ENCODE results near the gene FOXP1.

Gene FOXP1

DNA sequence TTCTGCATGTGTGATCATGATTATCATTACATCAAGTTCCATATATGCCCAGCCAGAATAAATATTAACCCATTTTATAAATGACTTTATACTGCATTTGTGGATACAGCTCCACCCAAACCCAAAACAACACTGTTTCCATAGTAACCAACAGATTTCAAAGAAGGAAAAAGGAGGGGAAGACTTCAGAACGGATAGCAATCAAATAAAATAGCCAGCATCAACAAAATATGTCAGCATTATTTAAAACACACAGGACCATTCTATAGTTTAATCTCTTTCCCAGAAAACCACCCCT, 114.4 kb downstream of the FOXP1 start:
- no peak for DNase-seq

DNA sequence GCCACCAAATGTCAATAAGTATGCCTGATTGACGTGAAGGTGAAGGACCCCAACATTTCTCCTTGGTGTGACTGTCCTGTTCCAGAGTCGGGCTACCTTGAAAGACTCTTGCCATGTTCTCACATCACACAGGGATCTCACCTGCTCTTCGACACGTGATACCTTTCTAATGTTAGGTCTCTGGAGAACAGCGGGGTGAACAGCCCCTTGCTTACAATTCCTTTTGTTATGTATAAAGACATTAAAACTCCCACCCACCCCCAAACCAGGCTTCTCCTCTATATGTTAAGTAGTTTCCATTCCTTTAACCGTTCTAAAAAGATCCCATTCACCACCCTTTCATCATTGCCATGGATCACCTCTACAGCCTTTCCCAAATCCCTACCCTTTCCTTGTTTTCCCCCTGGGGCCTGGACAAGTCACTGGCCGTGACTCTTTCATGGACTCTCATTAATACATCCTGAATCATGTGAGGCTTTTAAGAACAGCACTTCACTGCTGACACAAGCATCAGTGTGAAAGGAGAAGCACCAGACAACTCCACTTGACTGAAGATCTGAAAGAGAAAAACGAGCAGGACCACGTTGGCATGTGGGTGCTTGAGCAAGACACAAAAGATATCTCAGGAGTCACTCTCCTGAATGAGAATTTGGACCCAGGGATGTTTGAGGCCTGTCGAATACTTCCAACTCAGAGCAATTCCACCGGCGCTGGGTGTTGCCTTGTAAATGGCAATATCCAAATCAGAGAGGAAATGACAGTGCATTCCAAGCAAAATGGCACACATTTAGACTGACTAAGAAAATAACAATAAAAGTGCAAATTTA, 115.0 kb downstream of the FOXP1 start:
- DNase-seq: no peak

DNA sequence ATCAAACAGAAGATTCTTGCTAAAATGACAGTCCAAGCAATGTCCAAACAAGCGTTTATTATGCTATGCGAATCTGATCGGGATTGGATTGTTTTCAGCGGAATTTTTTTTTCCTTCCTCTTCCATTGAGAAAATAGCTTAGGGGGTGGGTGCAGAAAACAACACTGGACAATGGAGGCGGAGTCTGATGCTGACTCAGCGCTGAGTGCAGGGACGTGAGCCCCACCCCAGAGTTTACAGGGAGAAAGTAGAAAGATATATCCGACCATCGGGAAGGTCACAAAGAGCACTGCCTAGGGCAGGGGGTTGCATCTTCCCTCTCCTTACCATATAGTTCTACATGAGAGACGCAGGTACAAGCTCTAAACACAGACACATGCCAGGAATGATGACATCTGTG, 117.0 kb downstream of the FOXP1 start:
- no peak for DNase-seq

DNA sequence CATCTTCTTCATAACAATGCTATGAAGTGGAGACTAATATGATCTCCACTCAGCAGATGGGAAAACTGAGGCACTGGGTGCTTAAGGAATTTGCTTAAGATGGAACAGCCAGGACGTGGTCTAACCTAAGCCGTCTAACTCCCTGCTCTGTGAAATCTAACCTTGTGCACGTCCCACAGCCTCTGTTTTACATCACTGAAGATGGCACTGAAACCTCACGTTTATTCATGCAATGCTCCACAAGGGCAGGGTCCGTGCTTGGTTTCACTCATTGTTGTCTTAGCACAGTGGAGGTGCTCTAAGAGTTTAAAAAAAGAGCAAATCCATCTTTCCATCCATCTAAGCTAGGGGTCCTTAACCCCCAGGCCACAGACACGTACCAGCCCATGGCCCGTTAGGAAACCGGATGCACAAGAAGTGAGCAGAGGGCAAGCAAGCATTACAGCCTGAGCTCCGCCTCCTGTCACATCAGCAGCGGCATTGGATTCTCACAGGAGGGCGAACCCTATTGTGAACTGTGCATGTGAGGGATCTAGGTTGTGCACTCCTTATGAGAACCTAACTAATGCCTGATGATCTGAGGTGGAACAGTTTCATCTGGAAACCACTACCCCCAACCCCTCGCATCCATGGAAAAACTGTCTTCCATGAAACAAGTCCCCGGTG, 118.0 kb downstream of the FOXP1 start:
- DNase-seq: no peak

DNA sequence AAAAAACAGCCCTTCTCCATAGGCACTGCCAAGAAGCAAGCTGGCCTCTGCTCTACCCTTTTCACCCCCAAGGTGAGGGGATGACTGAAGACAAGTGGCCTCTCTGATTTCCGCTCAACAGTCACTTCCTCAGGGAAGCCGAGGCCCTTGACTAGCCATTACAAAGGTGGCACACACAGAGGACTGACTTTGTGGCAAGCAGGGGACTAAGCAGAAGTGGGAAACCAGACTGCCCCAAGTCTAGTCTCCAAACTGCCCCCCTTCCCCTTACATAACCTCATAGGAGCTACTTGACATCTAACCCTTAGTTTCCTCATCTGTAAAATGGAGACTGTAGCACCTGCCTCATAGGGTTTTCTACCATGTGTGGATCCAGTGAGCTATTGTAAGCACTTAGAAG, 118.9 kb downstream of the FOXP1 start:
- no peak for DNase-seq

DNA sequence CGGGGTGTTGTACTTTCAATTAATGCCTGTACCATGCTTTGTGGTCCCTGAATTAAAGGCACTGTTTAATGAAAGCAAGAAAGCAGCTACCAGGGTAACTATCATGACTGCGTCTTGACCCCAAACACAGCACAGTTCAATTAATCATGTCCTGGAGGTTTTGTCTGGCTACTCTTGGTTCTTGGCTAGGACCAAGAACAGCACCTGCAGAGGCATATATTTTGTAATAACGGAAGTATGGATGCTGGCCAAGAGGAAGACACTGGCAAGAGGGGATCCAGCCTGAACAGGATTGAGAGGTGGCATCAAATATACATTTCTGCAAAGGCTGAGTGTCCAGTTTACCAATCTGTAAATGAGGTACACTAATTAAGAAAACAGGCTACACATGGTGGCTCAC, 119.9 kb downstream of the FOXP1 start:
- DNase-seq: no peak

DNA sequence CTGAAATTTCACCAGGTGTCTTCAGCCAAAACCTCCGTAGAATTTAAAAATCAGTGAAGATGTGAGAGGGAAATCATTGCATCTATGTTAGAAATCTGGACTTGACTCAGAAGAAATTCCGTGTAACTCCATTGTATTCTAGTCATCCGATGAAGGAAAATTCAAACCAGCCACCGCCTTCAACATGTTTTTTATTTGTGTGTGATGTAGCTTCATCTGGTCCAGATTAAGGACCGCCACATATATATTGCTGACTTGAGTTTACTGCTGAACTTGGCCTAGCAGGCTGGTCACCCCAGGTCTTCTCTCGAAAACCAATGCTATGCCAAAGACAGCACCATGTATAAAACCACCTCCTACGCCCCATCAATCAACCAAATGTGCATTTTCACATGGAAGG, 120.9 kb downstream of the FOXP1 start:
- DNase-seq: no peak

DNA sequence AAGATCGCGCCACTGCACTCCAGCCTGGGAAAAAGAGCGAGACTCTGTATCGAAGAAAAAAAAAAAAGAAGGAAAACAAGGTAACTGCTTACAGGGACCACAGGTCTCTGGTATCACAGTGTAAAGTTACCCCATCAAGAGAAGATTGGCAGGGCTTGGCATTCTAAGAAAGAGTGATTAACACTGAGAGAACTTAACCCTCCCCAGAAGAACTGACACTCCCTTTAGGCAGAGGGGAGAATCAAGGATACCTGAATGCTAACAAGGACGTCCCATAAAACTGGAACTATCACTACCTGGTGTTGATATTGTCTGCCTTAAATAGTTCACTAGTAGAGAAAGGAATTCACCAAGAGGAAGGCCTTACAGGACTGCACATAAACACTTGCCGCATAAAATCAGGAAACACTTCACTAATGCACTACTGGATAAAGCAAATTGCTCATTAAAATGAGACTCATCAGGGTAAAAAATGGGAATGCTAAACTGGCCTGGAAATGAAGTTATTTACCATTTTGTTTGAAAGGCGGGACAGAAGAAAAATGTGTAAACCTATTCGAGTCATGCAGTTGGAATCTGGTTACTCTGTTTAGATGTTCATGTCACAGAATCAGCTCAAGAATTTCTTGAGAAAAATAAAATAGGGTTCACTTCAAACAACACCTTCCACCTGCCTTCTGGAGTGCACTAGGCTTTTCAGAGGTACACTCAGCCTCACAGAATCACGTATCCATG, 121.6 kb downstream of the FOXP1 start:
- no peak for DNase-seq

DNA sequence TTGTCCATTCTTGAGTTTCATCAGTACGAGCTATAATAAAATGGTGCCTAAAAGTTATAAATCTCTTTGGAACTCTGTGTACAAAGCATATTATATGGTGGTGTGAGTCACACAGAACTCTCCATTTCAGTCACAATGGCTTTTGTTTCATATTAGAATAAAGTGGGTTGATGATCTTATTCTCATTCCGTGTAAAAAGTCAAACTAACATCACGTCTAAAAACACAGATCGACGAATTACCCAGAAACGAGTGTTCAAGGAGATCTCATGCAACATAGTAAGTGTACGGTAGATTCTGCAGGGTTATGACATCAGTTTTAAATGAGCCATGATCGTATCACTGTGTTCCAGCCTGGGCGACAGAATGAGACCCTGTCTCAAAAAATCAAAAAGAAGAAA, 122.4 kb downstream of the FOXP1 start:
- DNase-seq: no peak

DNA sequence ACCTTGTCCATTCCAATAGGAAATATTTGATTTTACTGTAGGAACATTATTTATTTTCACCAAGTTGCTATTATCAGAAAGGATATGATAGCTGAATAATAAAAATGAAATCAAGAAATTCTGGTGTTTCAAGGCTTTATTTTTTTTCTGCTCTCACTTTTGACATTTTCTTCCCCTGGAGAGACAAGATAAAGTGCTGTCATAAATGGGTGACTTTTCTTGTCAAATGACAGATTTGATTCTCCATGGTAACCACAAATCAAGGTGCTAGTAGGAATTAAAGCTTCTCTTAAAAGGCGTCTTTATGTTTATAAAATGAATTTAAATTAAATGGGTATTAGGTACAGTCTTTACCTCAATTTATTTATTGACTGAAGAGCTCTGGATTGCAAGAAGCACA, 124.6 kb downstream of the FOXP1 start:
- no peak for DNase-seq

DNA sequence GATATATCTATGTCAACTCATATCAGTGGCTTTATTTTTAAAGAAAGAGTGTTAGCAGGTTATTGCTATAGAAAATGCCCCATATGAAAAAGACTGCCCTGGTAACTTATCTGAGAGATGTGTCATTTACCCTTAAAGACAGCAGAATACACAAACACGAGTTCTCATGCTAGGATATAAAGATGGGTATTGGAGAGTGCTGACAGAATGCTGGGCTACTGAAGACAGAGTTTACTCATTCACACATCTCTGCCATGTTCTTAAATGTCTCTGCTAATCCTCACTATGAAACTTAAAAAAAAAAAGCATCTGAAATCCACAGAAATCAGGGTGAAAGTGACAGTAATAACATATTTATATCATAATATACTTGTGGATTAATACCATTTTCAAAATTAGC, 126.7 kb downstream of the FOXP1 start:
- DNase-seq: no peak

DNA sequence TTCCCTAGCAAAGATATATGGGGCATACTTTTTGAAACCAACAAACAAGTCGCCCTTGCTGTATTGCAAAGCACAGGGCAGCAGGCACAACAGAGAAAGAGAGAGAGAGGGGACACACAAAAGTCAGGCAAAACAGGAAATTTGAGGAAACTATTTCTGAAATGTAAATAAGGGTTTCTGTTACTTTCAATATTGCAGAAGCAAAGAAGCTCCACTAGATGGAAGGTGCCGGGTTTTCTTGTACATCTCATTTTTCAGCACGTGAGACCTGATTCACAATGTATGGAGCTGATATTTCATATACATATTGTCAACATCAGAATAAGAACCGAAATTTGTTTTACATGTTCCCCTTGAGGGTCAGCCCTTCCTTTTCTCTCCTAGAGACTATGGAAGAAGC, 127.4 kb downstream of the FOXP1 start:
- no peak for DNase-seq

DNA sequence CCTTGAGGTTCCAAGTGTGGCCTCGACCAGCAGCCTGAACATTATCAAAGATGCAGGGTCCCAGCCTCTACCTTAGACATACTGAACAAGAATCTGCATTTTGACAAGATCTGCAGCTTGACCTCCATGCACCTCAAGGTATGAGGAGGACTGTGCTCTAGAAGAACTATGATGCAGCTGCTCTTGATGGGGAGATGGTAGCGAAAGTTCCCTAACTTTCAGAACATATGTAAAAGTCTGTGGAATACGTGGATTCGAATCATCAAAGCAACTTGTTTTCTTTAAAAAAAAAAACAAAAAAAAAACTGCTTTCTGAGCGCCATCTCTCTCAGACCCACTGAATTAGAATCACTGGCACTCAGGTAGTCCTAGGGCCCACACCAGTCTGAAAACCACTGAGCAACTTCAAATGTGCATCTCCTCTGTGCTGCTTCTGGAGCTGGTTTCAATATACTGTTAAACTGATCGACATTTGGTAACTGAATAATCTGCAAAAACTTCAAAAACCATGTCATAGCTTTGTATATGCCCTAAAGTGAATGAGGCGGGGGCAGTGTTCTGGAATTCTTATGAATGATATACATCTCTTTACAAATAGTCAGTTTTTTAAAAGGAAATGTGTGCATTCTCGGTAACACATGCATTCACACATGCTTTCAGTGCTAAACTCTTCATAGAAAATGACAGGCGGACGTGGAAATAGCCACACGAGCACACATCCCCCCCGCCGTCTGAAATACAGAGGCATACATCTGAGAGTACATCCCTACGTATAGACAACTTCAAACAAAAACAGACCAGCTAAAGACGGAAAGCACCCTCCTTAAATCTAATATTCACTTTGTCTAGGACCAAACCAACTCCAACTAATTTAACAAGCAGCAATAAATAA, 128.8 kb downstream of the FOXP1 start:
- DNase-seq: no peak

DNA sequence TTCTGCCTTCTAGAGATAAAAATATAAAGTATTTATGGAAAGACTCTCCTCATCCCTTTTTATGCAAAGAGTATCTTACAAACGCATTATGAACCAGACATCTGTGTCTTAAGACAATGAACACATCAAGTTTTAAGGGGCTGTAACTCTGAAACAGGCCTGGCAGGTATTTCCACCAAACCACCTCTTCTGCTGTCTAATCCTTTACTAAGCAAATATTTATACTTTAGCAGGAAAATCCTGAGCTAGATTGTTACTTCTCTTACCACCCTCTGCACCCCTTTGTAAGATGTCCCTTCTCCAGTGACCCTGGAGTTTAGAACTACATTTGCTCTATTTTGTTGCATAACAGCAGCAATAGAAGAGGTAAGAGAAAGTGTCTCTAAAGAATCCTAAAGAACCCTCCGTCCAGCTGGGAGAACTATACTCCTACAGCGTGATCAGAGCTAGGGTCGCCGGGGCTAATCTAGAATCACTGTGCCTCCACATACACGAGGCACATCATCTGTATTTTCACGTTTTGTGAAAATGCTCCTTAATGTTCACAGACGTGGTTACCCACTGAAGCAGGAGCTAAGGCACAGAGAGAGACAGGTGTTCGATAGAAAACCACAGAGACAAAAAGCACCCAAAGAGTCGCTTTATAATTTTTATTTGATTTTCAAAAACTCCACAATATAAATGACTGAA, 129.6 kb downstream of the FOXP1 start:
- no peak for DNase-seq

DNA sequence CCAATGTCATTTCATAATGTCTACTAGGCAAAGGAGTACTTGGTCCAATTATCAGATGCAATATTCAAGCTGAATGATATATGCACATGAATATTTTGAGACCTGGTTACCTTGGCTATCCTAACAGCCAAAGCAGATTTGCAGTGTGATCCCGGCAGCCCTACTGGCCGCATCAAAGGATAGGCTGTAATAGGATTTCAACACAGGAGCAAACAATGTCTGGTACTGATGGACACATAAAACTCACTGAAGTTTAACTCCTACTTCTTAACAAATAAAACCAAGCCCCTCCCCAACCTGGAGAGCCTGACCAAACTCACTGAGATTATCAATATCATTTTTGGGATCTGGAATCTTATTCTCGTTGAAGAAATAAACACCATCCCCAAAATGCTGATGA, 130.2 kb downstream of the FOXP1 start:
- no peak for DNase-seq

DNA sequence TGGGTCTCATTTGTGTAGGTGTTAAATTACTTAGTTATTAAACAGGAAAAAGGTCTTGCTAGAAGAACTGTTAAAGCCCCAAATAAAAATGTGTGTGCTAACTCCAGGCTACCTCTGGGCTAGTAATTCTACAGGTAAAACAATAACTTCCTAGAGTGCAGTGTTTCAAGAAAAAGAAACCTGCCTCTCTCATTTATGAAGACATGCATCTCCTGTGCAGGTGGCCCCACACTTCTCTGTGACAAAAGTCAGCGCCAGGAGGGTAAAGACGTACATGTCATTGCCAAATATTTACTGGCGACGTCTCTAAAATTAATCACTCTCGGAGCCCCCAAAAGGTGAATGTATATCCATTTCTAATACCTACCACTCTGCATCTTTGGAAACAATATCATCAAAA, 131.7 kb downstream of the FOXP1 start:
- no peak for DNase-seq

DNA sequence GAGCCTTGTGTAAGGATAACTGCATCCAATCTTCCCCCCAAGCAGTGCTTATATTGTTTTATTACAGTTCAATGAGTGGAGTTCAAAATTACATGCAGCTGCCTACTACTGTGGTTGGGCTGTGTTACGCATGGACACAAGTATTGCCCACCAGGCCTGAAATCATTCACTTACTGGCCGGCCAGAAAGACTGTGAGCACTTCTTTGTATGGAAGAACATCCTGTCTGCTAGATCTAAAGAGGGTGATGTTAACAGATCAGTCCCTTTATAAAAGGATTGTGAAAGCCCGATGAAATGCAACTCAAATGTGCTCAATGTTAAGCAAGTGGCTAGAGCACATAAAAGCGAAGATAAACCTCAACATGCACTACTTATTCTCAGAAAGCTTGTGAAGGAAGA, 132.5 kb downstream of the FOXP1 start:
- DNase-seq: no peak

DNA sequence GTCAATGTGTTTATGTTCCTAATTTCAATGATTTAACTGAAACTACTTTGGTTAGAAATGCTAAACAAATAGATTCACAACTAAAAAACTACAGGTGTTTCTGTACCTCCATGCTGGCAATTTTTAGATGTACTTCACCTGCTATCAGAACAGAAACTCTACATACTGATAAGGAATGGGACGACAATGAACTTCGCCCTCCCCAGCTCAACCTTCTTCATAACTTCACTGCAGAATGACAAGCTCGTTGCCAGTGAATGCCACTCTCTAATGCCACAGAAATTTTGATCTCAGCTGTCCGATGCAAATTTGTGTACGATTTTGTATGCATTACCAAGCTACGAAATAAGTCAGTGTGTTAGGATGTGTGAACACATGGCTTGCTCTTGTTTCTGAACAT, 133.4 kb downstream of the FOXP1 start:
- DNase-seq: no peak

DNA sequence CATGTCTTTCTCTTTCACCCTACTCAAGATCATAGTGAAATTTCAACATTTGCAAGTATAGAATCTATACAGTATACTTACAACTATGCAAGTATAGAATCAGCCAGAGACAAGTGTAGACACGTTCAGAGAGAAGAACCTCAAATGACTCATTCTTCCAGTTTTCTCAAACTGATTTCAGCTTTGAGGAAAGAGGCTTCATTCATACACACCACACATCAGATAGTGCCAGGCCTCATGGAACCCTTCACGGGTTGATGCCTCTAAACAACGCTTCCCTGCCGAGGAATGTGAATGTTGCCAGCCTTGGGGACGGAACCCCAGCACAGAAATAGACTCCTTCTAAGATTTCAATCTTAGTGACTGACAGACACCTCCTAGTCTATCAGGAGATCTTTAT, 135.7 kb downstream of the FOXP1 start:
- DNase-seq: no peak

DNA sequence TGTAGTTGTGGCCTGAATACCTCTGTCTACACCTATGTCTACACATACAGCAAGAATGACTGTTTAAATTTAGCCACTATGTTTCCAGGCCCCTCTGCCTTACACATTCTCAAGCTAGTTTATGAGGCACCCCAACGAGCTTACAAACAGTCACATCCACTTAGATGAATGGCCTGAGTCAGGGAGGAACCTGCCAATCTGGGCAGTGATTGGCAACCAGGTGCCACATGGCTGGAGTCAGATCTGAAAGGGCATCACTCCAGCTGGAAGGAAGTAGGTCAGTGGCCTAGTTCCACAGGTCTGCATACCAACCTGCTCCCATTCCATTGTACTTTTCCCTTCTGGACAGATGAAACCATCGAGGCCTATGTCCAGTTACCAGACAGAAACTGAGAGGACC, 136.3 kb downstream of the FOXP1 start:
- no peak for DNase-seq

DNA sequence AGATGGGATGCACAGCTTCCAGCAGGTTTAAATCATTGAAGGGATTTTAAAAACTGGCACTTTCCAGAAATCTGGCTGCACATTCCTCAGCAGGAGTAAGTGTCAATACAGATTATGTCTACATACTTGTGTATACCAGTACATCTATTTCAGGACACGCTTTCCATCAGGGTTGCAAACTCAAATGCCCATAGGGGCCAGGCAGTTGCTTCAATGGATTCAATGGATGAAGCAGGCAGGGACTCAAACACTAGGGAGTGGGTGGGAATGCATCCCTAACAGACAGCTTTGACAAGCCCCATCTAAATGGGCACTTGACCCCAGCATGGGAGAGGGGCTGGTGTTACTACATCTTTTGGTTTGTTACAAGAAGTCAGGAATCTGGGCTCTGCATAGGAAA, 136.8 kb downstream of the FOXP1 start:
- no peak for DNase-seq

DNA sequence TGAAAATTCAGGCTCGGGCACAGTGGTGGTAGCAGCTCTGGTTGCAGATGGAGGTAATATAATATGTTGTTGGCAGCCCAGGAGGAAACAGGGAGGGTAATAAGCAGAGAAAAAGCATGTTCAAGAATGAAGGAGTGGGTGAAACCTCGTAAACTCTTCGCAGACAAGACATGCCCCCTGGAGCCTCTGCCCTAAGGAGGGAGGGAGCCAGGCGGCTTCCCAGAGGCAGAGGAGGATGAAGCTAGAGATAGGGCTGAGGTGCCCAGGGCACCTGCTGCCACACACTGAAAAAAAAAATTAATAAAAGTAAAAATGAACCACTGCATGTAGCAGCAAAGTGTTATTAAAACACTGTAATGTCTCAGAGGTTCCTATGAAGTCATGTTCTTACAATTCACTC, 137.3 kb downstream of the FOXP1 start:
- DNase-seq: no peak

DNA sequence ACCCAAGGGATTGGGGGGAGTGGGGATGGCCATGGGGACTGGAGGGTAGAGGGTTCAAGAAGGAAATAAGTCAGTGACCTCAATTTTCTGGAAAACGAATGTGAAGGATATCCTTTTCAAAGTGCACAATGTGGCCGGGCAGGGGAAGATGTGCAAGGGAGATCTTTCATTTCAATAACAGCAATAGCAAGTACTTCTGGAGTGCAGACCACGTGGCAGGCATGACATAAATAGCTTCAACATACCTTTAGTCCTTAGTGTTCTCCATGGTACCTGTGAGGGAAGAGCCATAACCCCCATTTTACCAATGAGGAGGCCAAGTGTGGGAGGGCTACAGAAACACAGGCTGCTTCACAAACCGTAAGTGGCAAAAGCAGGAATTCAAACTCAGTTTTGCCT, 138.7 kb downstream of the FOXP1 start:
- no peak for DNase-seq
